ENCODE data around the gene AOX1.
"Not testable (repeated sequence)": the region's sequence is repeated elsewhere in the genome, so short reads cannot be mapped to it uniquely, and the experiment has no call there.

DNA sequence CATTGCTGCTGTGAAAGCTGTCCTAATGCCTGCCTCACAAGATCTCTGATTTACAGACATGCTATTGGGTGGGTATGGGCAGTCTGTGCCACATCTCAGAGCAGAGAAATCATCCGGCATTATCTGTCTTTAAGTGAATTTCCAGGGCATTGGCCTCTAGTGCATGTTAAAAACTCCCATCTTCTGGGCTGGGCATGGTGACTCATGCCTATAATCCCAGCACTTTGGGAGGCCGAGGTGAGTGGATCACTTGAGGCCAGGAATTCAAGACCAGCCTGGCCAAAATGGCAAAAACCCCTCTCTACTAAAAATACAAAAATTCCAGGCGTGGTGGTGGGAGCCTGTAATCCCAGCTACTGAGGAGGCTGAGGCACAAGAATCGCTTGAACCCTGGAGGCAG lies 42.6 kb downstream of the AOX1 start:
- TF ChIP-seq, protein P1, sequence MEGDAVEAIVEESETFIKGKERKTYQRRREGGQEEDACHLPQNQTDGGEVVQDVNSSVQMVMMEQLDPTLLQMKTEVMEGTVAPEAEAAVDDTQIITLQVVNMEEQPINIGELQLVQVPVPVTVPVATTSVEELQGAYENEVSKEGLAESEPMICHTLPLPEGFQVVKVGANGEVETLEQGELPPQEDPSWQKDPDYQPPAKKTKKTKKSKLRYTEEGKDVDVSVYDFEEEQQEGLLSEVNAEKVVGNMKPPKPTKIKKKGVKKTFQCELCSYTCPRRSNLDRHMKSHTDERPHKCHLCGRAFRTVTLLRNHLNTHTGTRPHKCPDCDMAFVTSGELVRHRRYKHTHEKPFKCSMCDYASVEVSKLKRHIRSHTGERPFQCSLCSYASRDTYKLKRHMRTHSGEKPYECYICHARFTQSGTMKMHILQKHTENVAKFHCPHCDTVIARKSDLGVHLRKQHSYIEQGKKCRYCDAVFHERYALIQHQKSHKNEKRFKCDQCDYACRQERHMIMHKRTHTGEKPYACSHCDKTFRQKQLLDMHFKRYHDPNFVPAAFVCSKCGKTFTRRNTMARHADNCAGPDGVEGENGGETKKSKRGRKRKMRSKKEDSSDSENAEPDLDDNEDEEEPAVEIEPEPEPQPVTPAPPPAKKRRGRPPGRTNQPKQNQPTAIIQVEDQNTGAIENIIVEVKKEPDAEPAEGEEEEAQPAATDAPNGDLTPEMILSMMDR (IDR thresholded peaks at IDR 0.05; ENCODE audit: low read depth, low read length, poor library complexity, severe bottlenecking): not testable (repeated sequence)
- not testable (repeated sequence) for TF ChIP-seq EZH2phosphoT487 (IDR thresholded peaks at IDR 0.05; ENCODE audit: borderline replicate concordance, low read length)
